HG02938 (cell line): ENCODE results near the gene OCA2.
"Not testable (repeated sequence)": the region's sequence is repeated elsewhere in the genome, so short reads cannot be mapped to it uniquely, and the experiment has no call there.

Experiments
- ATAC-seq: cut with Tn5 transposase; IDR thresholded peaks from one replicate; pipeline ENCODE4 v1.9.1; 2021; ENCODE audit warnings: mild to moderate bottlenecking, moderate library complexity; ENCODE audit not compliant: unreplicated experiment

Gene OCA2

GRCh38 chr15:28121577-28121976 is 22.5 kb upstream of the OCA2 start:
- ATAC-seq: not testable (repeated sequence)

GRCh38 chr15:28120359-28120640 is 21.2 kb upstream of the OCA2 start:
- no peak for ATAC-seq

DNA sequence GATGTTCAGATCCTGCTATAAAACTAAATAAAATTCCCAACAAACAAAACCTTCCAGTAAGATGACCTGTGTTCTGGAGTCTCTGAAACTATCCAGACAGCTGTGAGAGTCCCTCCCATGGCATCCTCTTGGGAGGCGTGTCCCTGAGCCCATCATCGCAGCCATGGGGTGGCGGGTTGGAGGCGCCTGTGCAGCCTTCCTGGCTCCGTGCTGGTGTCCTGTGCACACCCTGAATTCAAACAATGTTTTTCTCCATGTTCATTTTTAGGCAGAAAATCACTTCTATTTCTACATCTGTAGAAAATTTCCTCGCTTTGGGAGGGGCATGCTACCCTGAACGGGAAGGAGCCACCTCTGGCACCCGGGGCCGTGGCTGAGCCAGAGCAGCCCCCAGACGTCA is 19.4 kb upstream of the OCA2 start:
- ATAC-seq: no peak

DNA sequence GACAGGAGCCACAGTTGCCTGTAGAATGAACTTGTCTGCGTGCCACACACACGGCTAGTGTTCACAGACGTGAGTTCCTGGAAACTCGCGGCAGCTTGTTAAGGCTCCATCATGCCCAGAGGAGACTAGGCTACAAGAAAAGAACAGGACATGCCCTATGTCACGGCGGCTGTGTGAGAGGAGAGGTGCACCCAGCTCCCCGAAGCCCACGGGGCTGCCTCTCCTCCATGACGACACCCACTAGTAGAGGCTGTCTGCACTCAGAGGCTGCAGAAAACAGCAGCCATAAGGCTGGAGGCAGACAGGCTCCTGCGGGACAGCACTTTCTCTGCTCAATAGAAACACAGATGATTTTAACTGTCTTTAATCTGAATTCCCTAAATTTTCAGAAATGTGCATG is 19.0 kb upstream of the OCA2 start:
- ATAC-seq: no peak

GRCh38 chr15:28117432-28117990 is 18.4 kb upstream of the OCA2 start:
- ATAC-seq: no peak

DNA sequence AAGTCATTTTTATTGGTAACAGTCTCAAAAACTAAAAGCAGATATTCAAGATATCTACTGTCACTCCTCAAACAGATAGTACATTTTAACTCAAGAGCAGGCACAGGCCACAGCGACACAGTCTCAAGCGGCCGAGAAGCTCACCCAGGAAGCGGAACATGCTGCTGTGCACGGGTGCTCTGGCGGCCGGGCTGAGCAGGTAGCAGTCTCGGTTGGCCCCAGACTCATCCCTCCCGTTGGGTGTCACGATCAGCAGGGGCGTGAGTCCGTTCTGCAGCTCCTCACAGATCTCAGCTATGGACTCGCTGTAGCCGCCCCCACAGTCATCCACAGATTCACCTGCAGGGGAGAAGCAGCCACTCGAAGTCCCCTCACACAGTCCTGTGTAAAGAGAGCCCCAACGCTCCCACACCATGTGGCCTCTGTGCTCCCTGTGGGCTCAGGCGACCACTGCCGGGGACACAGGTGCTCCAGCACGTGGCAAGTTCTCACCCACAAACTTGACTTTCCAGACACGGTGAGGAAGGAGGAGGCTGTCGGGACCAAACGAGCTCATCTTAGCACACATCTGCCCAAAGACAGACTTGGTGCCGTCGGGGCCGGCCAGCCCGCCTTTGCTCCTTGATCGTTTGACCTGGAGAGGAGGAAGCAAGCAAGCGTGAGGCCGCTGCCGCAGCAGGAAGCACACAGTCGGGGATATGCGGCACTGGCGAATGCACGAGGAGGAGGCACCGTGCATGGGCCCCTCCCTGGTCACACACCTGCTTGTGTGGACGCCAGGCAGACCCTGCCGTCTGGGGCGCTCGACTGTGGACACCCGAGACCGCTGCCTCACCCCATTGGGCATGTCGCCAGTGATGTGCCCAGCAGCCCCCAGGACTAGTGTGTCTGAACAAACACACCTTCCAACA is 17.7 kb upstream of the OCA2 start:
- no peak for ATAC-seq

DNA sequence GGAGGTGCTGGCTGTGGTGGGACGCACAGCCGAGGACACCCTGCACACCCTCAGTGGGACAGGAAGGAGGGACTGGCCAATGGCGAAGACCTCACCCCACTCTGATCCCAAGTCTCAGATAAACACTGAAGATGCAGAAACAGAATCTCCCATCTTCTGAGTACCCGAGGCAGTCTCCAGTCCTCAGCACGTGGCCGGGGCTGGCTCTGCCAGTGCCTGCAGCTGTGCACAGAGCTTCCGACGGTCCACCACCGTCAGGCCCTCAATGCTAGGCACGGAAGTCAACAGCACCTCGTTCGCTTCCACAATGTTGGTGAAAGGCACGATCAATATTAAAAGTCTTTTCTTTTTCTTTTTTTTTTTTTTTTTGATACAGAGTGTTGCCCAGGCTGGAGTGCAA is 16.8 kb upstream of the OCA2 start:
- no peak for ATAC-seq

DNA sequence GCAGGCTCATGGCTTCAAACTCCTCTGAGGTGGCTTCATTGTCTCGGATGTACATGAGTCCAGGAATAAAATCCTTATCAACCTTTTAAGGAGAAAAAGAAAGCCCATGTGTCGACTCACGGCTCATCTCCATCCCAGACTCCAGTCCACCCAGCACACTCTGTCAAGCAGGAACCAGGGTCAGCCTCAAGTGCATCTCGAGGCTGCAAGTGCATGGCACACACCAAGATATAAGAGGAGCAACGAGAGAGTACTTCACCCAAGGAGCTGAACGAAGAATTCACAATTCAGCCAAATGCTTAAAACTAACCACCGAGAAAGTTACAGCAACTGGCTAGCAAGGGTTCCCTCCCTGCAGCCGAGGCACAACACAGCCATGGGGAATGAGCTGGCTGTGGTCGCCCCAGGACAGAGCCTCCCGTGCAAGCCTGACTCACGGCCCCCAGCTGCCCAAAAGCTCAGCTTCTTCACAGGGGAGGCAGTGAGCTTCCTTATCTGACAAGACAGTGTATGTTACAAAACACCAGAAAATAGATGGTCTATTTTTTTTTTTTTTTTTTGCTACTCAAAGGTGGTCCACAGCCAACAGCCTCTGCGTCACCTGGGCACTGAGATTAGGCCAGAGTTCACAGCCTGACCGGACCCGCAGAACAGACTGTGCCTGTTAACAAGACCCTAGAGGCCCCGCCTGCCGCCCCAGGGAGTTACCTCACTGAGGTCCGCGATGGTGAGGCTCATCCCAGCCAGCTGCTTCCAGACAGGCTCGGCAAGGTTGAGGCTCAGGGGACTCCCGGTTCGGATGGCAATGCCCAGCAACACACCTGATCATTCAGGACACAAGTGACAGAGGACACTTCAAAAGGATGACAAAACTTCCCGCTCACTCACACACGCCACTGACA is 15.9 kb upstream of the OCA2 start:
- ATAC-seq: no peak

GRCh38 chr15:28114114-28114455 is 15.0 kb upstream of the OCA2 start:
- ATAC-seq: no peak

- ATAC-seq: no peak
These were observed 14.4 kb upstream of the OCA2 start for GRCh38 chr15:28113394-28114113.

- no peak for ATAC-seq
These were observed 13.8 kb upstream of the OCA2 start for GRCh38 chr15:28112962-28113361.

- no peak for ATAC-seq
These were observed 13.1 kb upstream of the OCA2 start for GRCh38 chr15:28112101-28112760.

- ATAC-seq: no peak
These were observed 12.4 kb upstream of the OCA2 start for GRCh38 chr15:28111543-28111942.

GRCh38 chr15:28110481-28110881 is 11.4 kb upstream of the OCA2 start:
- no peak for ATAC-seq

GRCh38 chr15:28109626-28110455 is 10.7 kb upstream of the OCA2 start:
- ATAC-seq: no peak

- no peak for ATAC-seq
These were observed 8.8 kb upstream of the OCA2 start for GRCh38 chr15:28107904-28108275.

DNA sequence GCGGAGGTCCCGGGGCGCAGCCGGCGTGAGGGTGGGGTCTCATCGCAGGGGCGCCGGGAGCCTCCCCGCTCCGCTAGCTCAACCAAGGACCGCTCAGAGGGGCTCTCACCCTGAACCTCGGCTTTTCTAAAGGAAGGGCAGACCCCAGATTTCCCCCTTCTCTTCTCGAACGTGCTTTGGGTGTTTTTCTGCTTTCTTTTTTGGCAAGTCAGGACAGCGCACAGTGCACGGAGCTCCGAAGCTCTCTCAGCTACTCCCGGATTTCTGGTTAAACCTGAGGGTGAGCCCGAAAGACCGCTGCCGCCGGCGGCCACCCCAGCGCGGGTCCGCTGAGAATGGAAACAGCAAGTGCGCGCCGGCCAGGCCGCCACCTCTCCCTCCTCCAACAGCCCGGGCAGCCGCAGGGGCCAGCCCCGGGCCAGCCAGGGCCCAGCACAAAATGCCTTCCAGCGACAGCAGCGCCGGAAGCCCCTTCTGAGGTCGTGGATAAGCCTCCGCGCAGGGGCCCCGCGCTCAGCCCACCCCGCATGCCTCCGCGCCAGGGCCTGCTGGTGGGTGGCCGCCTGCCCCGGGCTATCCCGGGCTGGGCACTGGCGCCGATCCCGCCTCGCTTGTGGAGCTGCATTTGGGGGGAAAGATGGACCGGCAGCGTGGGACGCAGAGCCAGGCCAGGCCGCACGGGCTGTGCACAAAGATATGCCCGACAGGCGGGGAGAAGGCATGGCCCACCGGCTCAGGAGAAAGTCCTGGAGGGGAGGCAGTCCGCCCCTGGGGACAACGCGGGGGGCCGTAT is 8.2 kb upstream of the OCA2 start:
- no peak for ATAC-seq

GRCh38 chr15:28106294-28107110 is 7.4 kb upstream of the OCA2 start:
- no peak for ATAC-seq
